Epithelial cell of alveolus of lung (primary cell): ENCODE data around the gene AACS. TPM values are rescaled to one million over a fixed set of nuclear protein-coding genes. Genes with fewer than 3 reads are reported as not detected.

Experiments used
- total RNA-seq: library from RNA; depleted of rRNA; stranded (reverse); fragments of >200 nt; gene quantifications from 2 replicates; pipeline ENCODE4 v1.2.1, GENCODE V29; 2015

Gene AACS
- total RNA-seq: 10.2 and 29.3 TPM in 2 replicates

DNA sequence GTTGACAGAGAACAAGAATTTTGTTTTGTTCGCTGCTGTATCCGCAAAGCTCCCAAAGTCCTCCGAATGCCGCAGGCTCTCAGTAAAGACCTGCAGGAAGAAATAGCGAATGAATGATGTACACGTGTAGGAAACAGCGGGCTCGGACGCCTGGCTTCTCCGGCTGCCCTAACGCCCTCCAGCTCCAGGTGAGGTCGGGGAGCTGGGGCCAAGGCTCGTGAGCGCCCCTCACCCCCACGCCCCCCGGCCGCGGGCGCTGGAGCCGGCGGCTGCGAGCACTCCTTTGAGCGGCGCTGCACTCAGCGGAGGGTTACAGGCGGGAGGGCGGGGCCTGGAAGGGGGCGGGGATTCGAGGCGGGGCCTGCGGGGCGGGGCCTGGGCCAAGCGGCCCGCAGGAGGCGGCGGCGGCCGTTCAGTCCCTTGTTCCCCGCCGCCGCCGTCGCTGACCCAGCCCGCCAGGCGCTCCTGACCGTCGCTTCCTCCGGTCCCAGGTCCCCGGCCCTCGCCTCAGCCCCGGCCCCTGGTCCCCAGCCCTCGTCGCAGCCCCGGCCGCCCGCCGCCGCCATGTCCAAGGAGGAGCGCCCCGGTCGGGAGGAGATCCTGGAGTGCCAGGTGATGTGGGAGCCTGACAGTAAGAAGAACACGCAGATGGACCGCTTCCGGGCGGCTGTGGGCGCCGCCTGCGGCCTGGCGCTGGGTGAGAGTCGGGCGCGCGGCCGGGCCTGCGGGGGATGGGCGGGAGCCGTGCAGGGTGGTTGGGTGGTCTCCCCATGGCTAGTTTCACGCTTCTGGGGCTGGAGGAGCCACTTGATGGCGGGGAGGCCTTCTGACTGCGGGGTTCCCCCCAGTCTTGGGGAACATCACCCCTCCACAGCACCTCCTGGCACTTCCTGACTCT lies at the start of gene AACS:
TSS of gene AACS (plus strand) at position 415 of the 898 bp plus-strand sequence. CDS start at position 565, 150 bp downstream.

GRCh38 chr12:125185740-125186470 lies 120.7 kb downstream of the AACS start, which contains the start of gene TMEM132B:
TMEM132B (plus strand) TSS chr12:125186386.

Other genes starting within 250 kb of the AACS start
- 12.9 and 63.1 TPM in 2 replicates for gene SCARB1, start 201.6 kb upstream of the AACS start, total RNA-seq
- 1,041 and 1,251 TPM in 2 replicates for gene UBC, start 150.8 kb upstream of the AACS start, total RNA-seq
- gene DHX37, start 76.3 kb upstream of the AACS start, total RNA-seq: 7.6 and 12.9 TPM in 2 replicates
- gene BRI3BP, start 71.8 kb upstream of the AACS start, total RNA-seq: 2.2 and 4.7 TPM in 2 replicates
- gene TMEM132B, start 121.0 kb downstream of the AACS start, total RNA-seq: 0.13 and 0.24 TPM in 2 replicates